MCF 10A (cell line): ENCODE data around the gene C3orf52. TPM values are rescaled to one million over a fixed set of nuclear protein-coding genes. Genes with fewer than 3 reads are reported as not detected.

Experiments
- BruUV-seq: library from RNA; stranded (reverse); fragments of 400-500 nt; replicated peaks from 2 replicates; lab custom pipeline; 2021; lab: Mats Ljungman, UMichigan
- CTCF ChIA-PET: fragments of 300-600 bp; sonication (Branson Sonifier 250); formaldehyde crosslinking; extraction: SDS; loops from one replicate; lab custom pipeline; 2021; ENCODE audit warnings: antibody characterized with exemption, inconsistent platforms; lab: Yijun Ruan, JAX
- POLR2A ChIA-PET: fragments of 300-600, 350-650 bp; sonication (Branson Sonifier 250); formaldehyde crosslinking; extraction: SDS; loops from one replicate; lab custom pipeline; 2020; ENCODE audit warnings: antibody characterized with exemption, inconsistent platforms; lab: Yijun Ruan, JAX
- DNase-seq: peaks from one replicate; pipeline ENCODE4 v3.0.0-alpha.2; 2018; ENCODE audit not compliant: unreplicated experiment
- H3K27ac Mint-ChIP-seq: one replicate; pipeline ENCODE4 v1.8.0; 2022; ENCODE audit warnings: mild to moderate bottlenecking, low read depth, mixed read lengths; ENCODE audit not compliant: unreplicated experiment
- H3K27me3 Mint-ChIP-seq: one replicate; pipeline ENCODE4 v1.8.0; 2022; ENCODE audit warnings: mixed read lengths; ENCODE audit not compliant: insufficient read depth, unreplicated experiment
- H3K36me3 Mint-ChIP-seq: one replicate; pipeline ENCODE4 v1.8.0; 2022; ENCODE audit warnings: mild to moderate bottlenecking, moderate library complexity, mixed read lengths; ENCODE audit not compliant: insufficient read depth, unreplicated experiment
- H3K4me1 Mint-ChIP-seq: one replicate; pipeline ENCODE4 v1.8.0; 2022; ENCODE audit warnings: mixed read lengths; ENCODE audit not compliant: insufficient read depth, unreplicated experiment
- H3K4me3 Mint-ChIP-seq: one replicate; pipeline ENCODE4 v1.8.0; 2022; ENCODE audit warnings: mild to moderate bottlenecking, moderate library complexity, mixed read lengths; ENCODE audit not compliant: unreplicated experiment
- H3K9me3 Mint-ChIP-seq: one replicate; pipeline ENCODE4 v1.8.0; 2022; ENCODE audit warnings: mixed read lengths; ENCODE audit not compliant: unreplicated experiment
- CTCF ChIP-seq: fragments of 200-600 bp; IDR thresholded peaks from one replicate; pipeline ENCODE4 v1.8.0; 2022; ENCODE audit warnings: antibody characterized with exemption, mild to moderate bottlenecking; ENCODE audit not compliant: unreplicated experiment
- intact Hi-C: fragments of 100-400 bp; cut with micrococcal nuclease; formaldehyde crosslinking; loops from 2 replicates; pipeline ENCODE4 v1.14.1; 2022
- total RNA-seq: library from RNA; stranded (reverse); gene quantifications from 2 replicates; pipeline ENCODE4 v1.2.3, GENCODE V29; 2022

Gene C3orf52
- total RNA-seq, 1 experiment from 2014 or later = 10.4 TPM

- intact Hi-C loops = no loop called here
- no peak for TF ChIP-seq CTCF
- no peak overlapping the region for H3K27ac Mint-ChIP-seq
- no TSS peak for BruUV-seq
- peaks cover 29% of the 10 kb centered on the region for H3K4me1 Mint-ChIP-seq
- H3K36me3 Mint-ChIP-seq = peaks cover 25% of the 10 kb centered on the region
- no peak for DNase-seq
- H3K27me3 Mint-ChIP-seq = no peaks in the 10 kb centered on the region
- no peaks in the 10 kb centered on the region for H3K9me3 Mint-ChIP-seq
- ChIA-PET POLR2A (no interaction called here), CTCF (interaction anchor here (0.6 to 1.8 kb wide), 4 partner anchors 19 to 375 kb away, joined by 3 to 8 read pairs (median 4); no protein-coding TSS in a partner anchor)
- H3K4me3 Mint-ChIP-seq = no peak overlapping the region
These were observed 6.4 kb downstream of the C3orf52 start for GRCh38 chr3:112092496-112093179.

GRCh38 chr3:112093180-112093522 is 7.0 kb downstream of the C3orf52 start:
- BruUV-seq = no TSS peak
- no peak for DNase-seq
- intact Hi-C loops = no loop called here
- H3K36me3 Mint-ChIP-seq = peaks cover 25% of the 10 kb centered on the region
- H3K4me1 Mint-ChIP-seq = peaks cover 29% of the 10 kb centered on the region
- no peak overlapping the region for H3K4me3 Mint-ChIP-seq
- H3K27ac Mint-ChIP-seq = no peak overlapping the region
- TF ChIP-seq CTCF = no peak
- H3K27me3 Mint-ChIP-seq = no peaks in the 10 kb centered on the region
- no peaks in the 10 kb centered on the region for H3K9me3 Mint-ChIP-seq
- ChIA-PET POLR2A (no interaction called here), CTCF (interaction anchor here (1.4 to 1.8 kb wide), 2 partner anchors 19 to 375 kb away, joined by 3 to 8 read pairs; no protein-coding TSS in a partner anchor)

GRCh38 chr3:112095731-112096130 is 9.5 kb downstream of the C3orf52 start:
- no peak for DNase-seq
- H3K27ac Mint-ChIP-seq = no peak overlapping the region
- no peak for TF ChIP-seq CTCF
- CTCF ChIA-PET = interaction anchor here (0.8 kb wide), 1 partner anchor 10 kb away, joined by 3 read pairs; no protein-coding TSS in a partner anchor
- H3K4me1 Mint-ChIP-seq = peaks cover 29% of the 10 kb centered on the region
- no peak overlapping the region for H3K4me3 Mint-ChIP-seq
- intact Hi-C loops = no loop called here
- no peaks in the 10 kb centered on the region for H3K9me3 Mint-ChIP-seq
- peaks cover 20% of the 10 kb centered on the region for H3K36me3 Mint-ChIP-seq
- H3K27me3 Mint-ChIP-seq = no peaks in the 10 kb centered on the region
- no TSS peak for BruUV-seq
- POLR2A ChIA-PET = no interaction called here

- H3K36me3 Mint-ChIP-seq = peaks cover 20% of the 10 kb centered on the region
- ChIA-PET CTCF (no interaction called here), POLR2A (interaction anchor here (0.8 kb wide), 1 partner anchor 8 kb away, joined by 3 read pairs; no protein-coding TSS in a partner anchor)
- intact Hi-C loops = no loop called here
- H3K27ac Mint-ChIP-seq = peak overlapping the region; percentile 88
- H3K4me1 Mint-ChIP-seq = peaks cover 30% of the 10 kb centered on the region
- no peaks in the 10 kb centered on the region for H3K27me3 Mint-ChIP-seq
- H3K4me3 Mint-ChIP-seq = no peak overlapping the region
- DNase-seq = no peak
- no peaks in the 10 kb centered on the region for H3K9me3 Mint-ChIP-seq
- TF ChIP-seq CTCF = no peak
- no TSS peak for BruUV-seq
These were observed 10.0 kb downstream of the C3orf52 start for GRCh38 chr3:112096176-112096575.
